ENCODE data around the gene GID8.

The GID8 gene

DNA sequence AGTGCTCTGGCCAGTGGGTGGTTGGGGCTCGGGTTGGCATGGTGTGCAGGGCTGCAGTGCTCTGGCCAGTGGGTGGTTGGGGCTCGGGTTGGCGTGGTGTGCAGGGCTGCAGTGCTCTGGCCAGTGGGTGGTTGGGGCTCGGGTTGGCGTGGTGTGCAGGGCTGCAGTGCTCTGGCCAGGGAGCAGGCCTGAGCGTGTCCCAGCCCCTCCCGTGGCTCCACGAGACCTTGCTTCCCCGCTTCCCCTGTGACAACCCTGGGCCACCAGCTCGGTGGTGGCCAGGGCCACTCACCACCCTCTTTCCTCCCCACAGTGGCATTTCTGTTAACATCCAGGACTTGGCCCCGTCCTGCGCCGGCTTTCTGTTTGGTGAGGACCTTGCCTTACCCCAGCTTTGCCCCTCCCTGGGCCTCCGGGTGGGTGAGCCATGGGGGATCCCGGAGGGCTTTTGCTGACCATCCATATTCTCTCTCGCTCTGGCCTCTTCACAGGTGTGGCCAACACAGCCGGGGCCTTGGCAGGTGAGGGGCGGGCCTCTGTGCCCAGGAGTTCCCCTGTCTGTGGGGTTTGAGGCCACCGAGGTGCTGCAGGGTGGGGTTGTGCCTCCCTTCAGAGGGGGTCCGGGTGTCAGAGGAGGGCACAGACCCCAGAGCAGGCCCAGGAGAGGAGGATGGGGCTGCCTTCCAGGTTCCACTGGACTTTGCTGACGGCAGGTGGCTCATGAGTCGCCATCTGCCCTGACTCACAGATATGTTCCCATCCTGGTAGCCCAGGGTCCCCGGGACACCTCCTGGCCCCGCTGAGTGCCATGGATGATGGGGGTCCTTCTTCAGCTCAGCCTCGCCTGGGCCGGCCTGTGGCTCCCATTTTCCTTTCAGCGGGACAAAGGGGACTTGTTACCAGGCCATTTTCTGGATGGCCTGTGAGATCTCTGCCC, 28.5 kb downstream of the GID8 start:
- in situ Hi-C loops (cut with HindIII; ENCODE audit: low sequenced_read_pairs): no loop called here

DNA sequence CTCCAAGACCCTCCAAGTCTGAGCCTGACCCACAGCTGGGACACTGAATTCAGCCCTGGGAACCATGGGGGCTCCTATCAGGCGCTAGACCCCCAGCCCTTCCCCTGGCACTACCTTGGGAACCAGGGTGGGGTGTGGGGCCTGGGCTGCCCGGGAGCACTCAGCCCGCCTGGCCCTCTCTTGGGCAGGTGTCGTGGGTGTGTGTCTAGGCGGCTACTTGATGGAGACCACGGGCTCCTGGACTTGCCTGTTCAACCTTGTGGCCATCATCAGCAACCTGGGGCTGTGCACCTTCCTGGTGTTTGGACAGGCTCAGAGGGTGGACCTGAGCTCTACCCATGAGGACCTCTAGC, 29.2 kb downstream of the GID8 start:
- in situ Hi-C loops (cut with HindIII; ENCODE audit: low sequenced_read_pairs): no loop called here

DNA sequence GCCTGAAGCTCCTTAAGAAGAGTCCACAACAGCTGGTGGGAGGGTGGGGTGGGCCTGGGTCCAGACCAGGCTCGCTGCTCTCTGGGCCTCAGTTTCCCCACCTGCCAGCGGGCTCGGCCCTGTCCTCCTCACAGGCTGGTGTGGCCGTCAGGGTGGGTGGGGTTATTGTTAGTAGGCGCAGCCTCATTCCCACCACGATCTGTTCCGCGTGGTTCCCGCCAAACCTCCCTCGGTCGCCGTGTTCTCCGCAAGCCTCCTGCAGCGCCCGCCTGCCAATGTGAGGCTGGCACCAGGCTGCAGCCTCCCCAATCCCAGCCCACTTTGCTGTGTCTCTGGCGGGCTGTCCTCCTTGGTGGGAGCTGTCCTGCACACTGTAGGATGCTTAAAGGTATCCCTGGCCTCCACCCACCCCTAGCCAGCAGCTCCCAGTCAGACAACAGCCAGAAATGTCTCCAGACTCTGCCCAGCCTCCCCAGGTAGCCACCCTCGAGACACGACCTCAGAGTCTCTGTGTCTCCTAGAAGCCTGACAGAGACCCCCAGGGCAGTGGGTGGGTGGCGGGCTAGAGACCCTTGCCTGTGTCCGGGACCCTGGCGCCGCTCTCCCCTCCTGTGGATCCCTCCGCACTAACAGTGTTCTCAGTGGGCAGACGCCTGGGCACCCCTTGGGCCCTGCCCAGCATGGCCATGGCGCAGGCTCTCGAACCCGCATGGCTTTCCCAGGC, 29.8 kb downstream of the GID8 start:
- in situ Hi-C loops (cut with HindIII; ENCODE audit: low sequenced_read_pairs): no loop called here

DNA sequence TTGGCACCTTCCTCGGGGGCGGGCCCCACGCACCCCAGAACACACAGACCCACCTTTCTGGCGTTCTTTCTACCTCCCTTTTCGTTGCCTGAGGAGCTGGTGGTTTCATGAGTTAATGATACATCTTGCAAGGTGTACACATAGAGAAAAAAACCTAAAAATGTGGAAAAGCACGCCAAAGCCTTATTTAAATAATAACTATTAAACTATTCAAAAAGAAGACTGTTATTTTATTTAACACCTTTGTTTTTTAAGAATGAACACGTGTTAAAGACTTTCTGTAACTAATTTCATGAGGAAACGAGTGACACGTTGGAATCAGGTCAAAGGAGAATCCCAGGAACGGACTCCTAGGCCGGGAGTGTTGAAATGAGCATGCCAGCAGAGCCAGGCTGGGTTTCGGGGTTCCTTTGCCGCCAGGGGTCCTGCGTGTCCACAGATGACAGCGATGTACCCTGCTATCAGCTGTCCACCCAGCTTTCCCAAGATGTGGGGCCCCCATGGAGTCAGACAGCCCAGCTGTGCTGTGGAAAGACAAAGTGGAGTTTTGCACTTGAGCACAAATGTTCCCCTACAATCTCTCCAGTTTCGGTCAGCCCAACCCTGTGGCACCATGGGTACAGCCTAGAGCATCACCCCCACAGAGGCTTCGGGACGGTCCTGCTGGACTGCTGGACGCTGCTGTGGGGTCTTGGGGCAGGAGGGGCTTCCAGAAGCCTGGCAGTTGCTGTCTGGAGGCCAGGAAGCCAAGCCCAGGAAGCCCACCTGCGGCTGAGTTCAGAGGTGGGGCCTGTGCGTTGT, 30.6 kb downstream of the GID8 start:
- in situ Hi-C loops (cut with HindIII; ENCODE audit: low sequenced_read_pairs): no loop called here

DNA sequence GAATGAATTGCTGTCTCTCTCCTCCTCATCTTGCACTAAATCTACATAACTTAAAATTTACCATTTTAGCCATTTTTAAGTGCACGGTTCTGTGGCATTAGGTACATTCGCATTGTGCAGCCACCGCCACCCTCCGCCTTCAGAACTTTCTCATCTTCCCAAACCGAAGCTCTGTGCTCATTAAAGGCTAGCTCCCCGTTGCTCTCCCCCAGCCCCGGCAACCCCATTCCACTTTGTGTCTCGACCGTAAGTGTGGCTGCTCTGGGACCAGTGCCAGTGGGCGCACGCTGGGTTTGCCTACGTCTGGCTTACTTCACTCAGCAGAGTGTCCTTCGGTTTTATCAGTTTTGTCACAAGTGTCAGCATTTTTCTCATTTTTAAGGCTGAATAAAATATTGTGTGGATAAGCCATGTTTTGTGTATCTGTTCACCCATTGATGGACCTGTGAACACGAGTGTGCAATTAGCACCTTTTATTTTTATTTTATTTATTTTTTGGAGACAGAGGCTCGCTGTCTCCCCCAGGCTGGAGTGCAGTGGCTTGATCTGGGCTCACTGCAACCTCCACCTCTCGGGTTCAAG, 31.3 kb downstream of the GID8 start:
- in situ Hi-C loops (cut with HindIII; ENCODE audit: low sequenced_read_pairs): no loop called here

DNA sequence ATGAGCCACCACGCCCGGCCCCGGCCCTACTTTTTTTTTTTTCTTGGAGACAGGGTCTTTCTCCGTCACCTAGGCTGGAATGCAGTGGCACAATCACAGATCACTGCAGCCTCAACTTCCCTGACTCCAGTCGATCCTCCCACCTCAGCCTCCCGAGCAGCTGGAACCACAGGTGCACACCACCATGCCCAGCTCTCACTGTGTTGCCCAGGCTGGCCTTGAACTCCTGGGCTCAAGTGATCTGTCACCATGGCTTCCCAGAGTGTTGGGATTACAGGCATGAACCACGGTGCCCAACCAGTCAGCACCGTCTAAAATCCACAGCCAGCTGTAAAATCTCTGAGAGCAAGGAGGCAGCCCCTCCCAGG, 32.0 kb downstream of the GID8 start:
- in situ Hi-C loops (cut with HindIII; ENCODE audit: low sequenced_read_pairs): no loop called here

DNA sequence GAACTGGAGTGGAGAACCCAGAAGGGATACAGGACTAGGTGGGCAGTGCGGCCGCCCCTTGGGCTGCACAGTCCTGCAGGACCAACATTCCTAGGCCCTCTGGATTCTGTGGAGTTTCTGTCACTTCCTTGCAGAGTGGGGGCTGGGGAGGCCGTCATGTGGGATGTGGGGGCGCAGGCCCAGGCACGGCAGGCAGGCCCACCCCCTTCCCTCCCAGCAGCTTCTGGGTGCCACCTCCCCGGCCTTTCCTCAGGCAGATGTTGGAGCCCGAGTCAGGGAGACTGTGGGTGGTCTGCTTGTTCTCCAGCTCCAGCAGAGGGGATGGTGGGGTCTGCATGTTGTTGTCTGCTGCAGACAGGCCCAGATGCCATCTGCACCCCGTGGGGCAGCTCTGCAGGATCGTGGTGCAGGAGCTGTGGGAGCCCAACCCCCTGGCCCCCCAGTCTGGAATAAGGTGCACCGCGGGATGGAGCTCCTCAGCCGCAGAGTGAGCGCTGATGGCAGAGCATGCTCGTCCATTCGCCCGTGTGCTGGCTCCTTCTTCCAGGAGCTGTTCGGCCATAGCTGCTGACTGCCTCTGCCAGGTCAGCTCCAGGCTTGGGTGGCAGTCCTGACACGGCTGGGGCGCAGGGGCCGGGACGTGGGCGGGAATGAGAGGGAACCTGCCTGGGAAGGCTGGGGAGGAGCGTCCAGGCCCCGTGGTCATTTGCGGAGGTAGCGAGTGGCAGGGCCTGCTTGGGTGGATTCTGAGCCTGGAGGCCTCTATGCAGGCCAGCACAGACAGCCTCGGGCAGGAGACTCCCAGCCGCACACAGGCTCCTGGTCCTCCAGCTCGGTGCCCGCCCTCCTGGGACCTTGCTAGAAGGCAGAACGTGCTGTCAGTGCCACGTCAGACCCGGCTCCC, 32.6 kb downstream of the GID8 start:
- in situ Hi-C loops (cut with HindIII; ENCODE audit: low sequenced_read_pairs): no loop called here

DNA sequence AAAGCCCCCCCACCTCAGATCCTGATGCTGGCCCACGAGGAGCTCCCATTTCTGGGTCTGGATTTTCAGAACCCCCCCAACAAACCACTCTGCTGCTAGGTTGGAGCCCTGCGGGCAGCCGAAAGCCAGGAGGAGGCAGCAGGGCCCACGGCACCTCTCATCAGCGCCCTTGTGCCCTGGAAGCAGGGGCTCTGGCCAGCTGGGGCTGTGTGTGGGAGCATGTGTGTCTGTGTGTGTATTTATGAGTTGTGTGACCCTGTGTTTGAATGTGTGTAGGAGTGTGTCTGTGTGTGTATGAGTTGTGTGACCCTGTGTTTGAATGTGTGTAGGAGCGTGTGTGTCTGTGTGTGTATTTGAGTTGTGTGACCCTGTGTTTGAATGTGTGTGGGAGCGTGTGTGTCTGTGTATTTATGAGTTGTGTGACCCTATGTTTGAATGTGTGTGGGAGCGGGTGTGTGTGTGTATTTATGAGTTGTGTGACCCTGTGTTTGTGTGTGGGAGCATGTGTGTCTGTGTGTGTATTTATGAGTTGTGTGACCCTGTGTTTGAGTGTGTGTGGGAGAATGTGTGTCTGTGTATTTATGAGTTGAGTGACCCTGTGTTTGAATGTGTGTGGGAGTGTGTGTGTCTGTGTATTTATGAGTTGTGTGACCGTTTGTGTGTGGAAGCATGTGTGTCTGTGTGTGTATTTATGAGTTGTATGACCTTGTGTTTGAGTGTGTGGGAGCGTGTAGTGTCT, 33.4 kb downstream of the GID8 start:
- in situ Hi-C loops (cut with HindIII; ENCODE audit: low sequenced_read_pairs): no loop called here

DNA sequence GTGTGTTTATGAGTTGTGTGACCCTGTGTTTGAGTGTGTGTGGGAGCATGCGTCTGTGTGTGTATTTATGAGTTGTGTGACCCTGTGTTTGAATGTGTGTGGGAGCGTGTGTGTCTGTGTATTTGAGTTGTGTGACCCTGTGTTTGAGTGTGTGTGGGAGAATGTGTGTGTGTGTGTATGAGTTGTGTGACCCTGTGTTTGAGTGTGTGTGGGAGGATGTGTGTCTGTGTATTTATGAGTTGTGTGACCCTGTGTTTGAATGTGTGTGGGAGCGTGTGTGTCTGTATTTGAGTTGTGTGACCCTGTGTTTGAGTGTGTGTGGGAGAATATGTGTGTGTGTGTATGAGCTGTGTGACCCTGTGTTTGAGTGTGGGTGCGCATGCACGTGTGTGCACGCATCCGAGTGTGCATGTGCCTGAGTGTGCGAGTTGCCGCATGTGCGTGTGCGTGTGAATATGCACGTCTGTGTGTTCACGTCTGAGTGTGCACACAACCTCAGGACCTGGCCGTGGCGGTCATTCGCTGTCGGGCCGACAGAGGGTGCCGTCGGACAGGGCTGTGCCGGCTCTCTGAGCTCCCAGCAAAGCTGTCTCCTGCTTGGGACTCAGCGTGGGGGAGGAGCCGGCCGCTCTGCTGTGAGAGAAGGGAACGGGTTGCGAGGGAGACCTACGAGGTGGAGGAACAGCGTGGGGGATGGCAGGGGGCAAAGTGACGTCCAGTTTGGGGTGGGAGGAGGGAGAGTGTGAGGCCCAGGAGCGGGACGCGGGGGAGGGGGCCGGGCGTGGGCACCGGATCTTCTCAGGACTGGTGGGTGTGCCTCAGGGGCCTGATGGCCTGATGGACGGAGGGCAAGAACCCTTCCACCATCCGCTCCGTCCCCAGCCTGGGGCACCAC, 34.2 kb downstream of the GID8 start:
- in situ Hi-C loops (cut with HindIII; ENCODE audit: low sequenced_read_pairs): no loop called here

DNA sequence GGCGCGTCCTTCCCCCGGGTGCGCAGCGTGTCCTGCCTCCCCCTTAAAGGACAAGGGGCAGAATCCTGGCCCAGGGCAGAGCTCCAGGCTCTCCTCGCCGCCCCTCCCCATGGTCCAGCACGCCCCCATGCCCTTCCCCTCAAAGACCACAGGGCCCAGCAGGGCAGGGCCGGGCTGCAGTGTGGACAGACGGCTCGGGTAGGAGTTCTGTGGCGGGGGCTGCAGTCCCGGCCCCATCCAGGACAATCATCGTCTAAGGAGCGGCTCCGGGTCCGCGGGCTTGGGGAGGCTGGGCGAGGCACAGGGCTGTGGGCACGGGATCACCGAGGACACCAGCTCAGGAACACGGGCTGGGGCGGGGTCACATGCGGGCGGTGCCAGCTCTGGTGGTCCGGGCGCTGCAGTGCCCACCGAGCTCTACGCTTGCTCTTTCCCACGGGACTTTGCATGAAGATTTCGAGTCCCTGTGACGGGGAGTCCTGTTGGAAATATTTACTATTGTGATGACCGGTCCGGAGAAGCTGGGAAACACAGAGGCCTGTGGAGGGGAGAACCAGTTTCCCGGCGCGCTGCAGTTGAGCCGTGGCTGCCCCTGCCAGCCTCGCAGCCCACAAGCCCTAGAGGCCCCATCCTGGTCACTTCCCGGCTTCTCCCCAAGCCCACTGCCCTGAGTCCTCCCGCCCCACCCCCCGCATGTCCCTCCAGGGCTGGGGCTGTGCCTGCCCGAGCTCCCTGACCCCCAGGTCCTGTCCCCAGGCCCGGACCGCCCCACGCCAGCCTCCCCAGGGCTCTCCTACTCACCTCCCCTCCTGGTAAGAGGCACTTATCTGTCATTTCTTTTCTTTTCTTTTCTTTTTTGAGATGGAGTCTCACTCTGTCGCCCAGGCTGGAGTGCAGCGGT, 35.1 kb downstream of the GID8 start:
- in situ Hi-C loops (cut with HindIII; ENCODE audit: low sequenced_read_pairs): no loop called here

DNA sequence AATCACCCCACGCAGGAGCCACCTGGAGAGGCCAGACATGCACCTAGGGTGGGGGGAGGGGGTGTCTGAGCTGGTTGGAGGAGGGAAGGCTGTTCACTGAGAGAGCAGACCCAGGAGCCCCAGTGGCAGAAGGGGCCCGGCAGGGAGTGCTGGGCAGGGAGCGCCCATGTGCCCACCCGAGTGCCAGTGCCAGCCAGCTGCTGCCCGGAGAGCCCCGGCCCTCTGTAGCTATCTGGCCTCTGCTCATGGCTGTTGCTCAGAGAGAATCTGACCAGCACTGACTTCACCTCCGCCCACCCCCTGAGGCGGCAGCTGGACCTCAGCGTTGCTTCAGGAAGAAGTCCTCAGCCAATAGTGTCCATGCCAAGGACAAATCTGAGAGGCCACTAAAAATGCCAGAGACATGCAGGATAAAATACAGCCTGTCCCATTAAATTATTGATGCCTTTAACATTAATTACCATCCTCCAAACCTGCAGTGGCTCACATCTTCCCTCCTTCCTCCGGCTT, 37.4 kb downstream of the GID8 start:
- in situ Hi-C loops (cut with HindIII; ENCODE audit: low sequenced_read_pairs): no loop called here

DNA sequence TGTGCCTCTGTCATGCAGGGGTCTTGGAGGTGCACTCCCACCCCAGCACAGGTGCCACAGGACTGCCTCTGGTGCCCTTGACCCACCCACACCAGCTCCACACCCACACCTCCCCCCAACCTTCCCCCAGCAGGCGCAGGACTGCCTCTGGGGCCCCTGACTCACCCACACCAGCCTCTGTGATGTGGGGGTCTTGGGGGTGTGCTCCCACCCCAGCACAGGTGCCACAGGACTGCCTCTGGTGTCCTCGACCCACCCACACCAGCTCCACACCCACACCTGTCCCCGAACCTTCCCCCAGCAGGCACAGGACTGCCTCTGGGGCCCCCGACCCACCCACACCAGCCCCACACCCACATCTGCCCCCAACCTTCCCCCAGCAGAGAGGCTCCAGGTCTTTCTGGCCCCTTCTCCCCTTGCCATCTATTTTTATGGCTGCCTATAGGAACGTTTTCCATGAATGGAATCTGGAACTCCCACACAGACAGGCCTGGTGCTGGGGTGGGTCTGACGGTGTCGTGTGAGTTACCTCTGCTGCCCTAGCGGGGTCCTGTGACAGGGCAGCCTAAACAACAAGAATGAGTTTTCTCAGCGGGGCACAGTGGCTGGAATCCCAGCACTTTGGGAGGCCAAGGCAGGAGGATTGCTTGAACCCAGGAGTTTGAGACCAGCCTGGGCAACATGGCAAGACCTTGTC, 38.0 kb downstream of the GID8 start:
- in situ Hi-C loops (cut with HindIII; ENCODE audit: low sequenced_read_pairs): no loop called here

DNA sequence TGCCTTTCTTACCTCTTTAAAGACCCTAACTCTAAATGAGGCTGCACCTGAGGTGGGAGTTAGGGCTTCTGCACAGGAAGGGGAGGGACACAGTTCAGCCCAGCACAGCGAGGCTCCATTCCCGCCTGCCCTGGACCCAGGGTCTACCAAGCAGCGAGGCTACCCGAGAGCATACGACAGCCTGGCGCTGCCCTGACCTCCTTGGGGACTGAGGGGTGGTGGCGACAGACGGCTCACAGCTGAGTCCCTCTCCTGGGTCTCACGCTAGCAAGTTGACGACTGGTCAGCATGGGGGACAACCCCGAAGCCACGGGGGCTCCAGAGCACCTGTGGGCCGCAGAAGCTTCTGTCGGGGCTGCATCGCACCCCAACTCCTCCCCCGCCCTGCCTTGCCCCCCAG, 38.9 kb downstream of the GID8 start:
- in situ Hi-C loops (cut with HindIII; ENCODE audit: low sequenced_read_pairs): no loop called here

DNA sequence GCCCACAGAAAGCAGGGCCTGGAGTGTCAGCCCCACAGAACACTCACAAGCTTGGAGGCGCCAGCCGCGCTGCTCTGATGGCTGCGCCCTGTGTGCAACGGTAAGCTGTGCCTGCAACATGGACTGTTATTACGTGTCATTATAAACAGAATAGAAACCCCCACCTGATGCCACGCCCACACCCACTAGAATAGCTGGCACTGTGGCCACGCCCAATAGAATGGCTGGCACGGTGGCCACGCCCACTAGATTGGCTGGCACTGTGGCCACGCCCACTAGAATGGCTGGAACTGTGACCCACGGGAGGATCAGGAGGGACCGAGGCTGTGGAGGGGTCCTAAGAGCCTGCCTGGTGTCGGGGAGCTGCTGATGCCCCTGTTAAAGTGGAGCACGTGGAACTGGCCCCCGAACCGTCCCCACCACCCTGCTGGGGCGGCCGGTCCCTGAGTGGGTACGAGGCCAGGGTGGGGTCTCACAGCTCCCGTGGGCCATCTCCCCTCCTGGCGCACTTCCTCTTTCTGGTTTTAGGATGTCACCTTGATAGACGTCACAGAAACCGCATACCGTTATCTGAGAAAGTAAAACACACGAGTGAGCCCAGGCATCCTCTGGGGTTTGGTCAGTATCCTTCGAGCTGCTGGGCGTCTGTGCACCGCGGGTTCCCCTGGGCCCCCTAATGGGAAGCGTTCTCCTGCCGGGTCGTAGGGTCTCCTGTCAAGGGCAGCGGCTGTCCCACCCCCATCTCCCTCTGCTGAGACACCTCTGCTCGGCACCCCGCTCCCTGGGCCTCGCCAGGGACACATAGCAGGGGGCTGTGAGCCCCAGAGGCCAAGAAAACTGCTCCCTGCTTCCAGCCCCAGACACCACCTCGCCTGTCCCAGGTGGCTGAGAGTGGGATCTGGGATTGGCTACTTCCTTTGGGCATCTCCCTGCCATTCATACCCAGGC, 39.9 kb downstream of the GID8 start:
- in situ Hi-C loops (cut with HindIII; ENCODE audit: low sequenced_read_pairs): no loop called here

DNA sequence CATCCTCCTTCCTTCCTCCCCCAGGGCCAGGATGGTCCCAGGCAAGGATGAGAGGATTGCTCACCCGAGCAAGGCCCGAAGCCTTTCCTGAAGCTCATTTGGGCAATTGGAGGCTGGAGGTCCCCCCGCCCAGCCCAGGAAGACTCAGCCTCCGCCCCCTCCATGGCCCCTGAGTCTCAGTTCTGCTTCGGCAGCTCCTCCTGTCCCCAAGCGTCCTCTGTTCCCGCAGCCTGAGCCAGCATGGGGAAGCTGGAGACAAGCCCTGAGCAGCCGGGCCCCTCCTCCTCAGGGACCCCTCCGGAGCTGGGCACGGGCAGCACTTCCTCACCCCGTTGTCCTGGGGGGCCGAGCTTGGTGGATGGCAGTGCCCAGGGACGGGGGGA, 40.6 kb downstream of the GID8 start:
- in situ Hi-C loops (cut with HindIII; ENCODE audit: low sequenced_read_pairs): no loop called here

DNA sequence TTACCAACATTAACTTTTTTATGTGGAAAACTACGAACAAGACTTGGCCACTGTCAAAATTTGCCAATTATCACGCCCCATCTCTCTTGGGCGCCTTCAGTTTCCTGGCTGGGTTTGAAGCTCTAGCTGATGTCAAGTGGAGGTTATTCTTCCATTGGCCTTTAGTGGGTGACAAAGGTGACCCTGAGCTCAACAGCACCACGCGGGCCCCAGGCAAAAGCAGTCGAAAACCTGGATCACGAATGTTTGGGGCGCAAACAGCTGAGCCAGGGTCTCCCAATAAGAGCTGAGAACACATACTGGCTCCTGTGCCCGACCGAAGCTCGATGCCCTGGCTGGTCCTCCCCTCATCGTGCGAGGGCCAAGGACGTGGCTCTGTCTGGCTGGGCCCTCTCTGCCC, 41.4 kb downstream of the GID8 start:
- in situ Hi-C loops (cut with HindIII; ENCODE audit: low sequenced_read_pairs): no loop called here
